HG03439 (cell line): ENCODE measurements around the gene PTH1R.

ENCODE experiments used
- ATAC-seq: cut with Tn5 transposase; IDR thresholded peaks from one replicate; pipeline ENCODE4 v1.9.1; 2021; ENCODE audit warnings: mild to moderate bottlenecking, moderate library complexity; ENCODE audit not compliant: unreplicated experiment

The PTH1R gene

DNA sequence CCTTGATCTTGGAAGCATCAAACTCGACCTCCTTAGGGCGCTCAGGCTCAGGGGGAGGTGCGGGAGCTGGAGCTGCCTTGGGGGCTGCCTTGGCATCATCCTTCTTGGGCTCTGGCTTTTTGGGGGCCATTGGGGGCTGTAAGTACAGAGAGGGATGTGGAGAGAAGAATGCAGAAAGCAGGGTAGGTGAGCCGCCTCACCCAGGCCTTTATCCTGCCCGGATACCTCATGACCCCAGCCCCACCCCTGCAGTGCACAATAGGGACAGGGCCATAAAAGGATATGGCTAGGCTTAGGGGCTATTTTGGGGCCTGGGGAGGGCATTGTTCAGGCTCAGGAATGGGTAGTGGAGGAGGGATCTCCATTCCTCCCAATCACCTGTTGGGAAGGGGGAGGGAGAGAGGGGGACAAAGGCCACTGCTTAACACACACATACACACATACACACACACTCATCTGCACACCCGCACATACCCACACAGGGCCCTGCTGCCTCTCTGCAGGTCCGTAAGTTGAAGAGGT is 14.2 kb upstream of the PTH1R start, which contains the start of gene MYL3:
Gene MYL3 (minus strand): TSS at position 184 of the 522 bp plus-strand sequence. CDS start 54 bp downstream, at position 130.
- no peak for ATAC-seq

- no peak for ATAC-seq
Measured at GRCh38 chr3:46864061-46864881, 13.2 kb upstream of the PTH1R start.

DNA sequence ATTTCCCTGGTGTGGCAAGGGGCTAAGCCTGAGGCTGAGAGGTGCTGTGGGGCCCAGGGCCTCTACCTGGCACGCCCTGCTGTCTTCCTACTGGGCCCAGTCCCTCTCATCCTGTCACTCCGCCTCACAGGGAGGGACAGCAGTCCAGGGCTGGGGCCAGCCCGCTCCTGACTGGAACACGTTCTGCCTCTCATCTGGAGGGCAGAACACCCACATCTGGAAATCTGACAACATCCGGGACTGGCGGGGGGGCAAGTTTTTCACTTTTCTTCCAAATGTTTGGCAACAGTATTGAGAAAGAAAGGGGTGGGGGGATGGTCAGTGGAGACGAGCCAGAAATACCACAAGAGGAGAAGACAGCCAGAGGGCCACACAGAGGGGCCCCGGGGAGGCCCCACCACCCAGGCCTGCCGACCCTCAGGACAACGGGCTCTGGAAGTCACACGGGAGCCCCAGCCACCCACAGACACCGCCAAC is 12.5 kb upstream of the PTH1R start:
- no peak for ATAC-seq

GRCh38 chr3:46865546-46865945 is 12.0 kb upstream of the PTH1R start:
- ATAC-seq: no peak

DNA sequence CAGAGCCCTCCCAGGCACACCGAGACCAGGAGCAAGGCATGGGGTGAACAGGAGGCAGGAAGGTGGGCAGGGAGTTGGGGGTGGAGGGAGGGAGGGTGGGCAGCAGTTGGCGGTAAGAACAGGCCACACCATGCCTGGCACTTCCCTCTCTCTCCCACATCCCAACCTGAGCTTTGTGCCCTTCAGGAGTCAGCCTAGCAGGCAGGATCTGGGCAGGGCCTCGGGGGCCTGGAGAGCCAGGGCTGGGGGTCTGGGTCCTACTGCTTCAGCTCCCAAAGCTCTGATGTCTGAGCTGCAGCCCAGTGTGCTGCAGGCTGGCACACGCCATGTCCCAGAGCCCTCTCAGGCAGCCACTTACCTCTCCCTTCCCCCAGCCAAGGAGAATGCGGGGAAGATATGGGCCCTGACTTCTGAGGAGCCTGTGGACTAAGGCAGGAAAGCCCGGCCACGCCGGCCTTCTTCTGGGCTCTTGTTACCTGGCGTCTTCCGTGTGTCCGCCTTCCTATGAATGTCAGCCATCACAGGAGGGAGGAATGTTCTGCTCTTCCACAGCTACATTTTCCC is 11.4 kb upstream of the PTH1R start:
- no peak for ATAC-seq

DNA sequence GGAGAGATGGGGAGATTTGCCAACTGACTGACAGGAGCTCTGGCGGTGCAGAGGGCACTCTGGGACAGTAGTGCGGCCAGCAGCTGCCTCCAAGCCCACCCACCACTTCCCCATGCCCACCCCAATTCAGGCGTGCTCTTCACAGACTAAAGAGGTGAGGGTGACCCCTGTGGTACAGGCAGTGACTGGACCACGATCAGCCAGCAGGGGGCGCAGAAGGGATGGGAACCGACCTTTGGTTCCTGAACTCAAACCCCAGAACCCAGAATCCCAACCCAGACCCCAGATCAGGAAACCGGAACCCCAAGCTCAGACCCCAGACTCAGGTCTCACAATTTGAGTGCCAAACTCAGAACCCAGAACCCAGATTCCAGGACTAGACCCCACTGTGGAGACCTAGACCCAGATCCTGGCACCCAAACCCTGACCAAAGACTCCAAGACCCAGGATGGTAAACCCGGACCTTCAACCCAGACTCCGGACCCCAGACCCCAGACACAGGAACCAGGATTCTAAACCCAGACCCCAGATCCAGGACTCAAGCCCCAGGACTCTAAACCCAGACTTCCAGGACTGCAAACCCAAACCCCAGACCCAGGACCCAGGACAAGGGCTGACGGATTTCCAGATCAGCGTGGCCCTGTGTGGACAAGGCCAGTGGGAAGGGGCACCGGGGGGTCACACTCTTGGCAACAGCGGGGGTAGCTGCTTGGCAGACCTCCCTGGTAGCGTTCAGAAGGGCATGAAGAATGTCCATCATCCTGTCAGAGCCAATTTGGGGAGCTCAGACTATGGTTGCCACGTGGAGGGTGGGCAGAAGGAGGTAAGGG is 10.6 kb upstream of the PTH1R start:
- ATAC-seq: no peak

GRCh38 chr3:46867550-46867898 is 10.0 kb upstream of the PTH1R start:
- ATAC-seq: no peak

- ATAC-seq: no peak
Measured at GRCh38 chr3:46868287-46868686, 9.2 kb upstream of the PTH1R start.

DNA sequence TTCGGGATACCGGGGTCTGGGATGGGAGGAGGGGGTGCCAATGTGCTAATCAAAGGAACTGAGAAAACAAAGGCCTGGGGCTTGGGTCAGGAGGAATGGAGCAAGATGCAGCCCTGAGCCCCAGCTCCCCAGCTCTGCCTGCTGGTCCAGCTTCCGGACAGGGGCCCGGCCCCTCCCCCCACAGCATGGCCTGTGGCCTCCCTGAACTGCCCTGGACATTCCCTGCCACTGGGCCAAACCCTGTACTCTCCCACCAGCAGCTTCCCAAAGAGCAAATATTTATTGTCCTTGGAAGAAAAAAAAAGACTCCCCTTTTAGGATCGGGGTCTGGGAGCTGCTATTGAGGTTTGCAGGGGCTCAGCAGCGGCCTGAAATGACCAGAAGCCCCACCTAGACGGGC is 8.6 kb upstream of the PTH1R start:
- no peak for ATAC-seq

GRCh38 chr3:46869440-46869839 is 8.1 kb upstream of the PTH1R start:
- ATAC-seq: no peak

DNA sequence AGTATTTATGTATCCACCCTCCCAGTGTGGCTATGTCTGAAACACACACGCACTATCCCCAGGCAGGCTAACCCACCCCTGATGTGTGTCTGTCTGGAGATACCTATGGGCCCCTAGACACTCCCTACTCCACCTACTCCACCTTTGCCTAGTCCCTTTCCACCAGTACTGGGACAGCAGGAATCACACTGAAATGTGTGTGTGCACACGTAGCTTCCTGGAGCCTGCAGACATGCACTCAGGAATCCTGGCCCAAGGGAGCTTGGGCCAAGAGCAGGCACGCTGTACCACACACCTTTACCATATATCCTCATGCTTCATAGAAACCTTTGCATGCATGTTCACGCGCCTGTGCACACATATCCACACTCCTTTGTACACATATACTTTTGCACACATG is 6.9 kb upstream of the PTH1R start:
- no peak for ATAC-seq

DNA sequence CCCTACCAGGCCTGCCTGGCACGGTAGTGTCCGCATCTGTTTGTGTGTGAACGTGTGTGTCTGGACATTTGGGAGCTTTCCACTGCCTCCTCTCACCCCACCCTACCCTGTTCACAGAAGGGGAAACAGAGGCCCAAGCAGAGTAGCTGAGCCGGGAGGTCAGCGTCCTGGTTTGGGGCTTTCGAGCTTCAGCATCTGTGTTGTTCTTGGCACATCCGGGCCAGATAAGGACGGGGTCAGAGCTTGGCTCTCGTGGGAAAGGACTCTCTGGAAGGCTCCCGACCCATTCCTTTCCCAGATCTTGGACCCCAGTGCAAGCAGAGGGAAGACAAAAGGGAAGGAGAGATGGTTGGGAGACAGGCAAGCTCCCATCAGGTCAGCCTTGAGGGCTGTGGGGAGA is 6.3 kb upstream of the PTH1R start:
- no peak for ATAC-seq

- ATAC-seq: no peak
Measured at GRCh38 chr3:46873521-46873920, 4.0 kb upstream of the PTH1R start.

DNA sequence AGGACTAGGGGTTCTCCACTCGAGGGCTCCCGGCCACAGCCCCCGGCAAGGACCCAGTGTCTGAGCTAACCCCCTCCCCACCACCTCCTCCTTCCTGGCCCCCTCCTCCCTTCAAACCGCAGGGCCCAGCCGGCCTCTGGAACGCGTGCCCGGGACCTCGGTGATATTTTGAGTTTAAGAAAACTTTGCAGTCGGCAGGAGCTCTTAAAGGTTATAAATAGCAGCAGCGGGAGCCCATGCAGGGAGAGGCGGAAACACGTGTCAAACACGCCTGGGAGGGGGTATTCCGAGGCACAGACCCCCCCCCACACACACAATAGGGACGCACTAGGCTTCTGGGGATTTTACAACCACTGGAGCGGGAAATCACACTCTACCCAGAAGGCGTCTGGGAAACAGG is 3.1 kb upstream of the PTH1R start:
- no peak for ATAC-seq

DNA sequence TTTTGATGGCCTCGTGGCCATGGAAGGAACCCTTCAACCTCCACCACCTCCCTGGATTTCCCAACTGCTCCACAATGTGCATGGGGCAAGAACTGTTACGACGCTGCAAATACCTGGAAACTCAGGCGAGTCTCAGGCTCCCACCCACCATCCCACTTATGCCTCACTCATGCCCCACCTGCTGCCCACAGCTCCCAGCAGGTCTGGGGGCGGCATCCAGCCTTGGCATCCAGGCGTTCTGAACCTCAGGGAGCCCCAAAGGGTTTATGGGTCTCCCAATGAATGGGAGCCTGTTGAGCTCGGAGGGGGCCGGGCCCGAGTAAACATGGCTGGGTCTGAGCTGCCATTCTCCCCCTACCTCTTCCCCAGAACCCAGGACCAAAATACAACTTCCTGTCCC is 2.0 kb upstream of the PTH1R start:
- ATAC-seq: no peak

GRCh38 chr3:46876313-46877300 is 914 bp upstream of the PTH1R start:
- ATAC-seq: no peak

GRCh38 chr3:46878781-46879436 is 1.4 kb downstream of the PTH1R start:
- no peak for ATAC-seq

DNA sequence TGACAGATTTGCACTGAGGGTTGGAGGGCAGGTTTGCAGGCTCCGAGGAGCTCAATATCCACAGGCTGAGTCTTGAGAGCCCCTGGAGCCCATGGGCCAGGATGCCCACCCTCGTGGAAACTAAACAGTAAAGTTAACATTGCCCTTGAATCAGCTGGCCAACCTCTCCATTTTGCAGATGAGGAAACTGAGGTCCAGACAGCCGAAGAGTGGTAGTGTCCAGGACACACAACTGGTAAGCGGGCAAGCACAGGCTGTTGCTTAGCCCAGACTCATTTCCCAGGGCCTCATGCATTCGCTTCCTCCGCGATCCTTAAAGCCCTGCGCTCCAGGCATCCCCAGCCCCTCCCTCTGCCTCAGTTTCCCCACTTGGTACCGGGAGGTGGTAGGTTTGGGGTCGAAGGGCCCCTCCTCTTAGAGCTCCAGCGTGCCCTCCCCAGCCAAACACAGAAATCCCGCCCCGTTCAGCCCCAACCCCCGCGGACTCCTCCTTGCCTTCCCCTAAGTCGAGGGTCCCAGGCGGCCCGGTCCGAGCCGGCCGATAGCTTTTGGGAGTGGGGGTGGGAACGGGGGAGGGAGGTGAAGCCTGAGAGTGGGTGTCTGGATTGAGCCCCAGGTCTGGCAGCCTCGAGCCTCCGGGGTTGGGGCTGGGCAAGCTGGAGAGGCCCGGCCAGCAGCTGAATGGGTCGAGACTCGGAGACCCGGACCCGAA is 3.5 kb downstream of the PTH1R start:
- ATAC-seq: no peak
